GM18508 (cell line): ENCODE measurements around the gene EEA1.
"Not testable (repeated sequence)": the region's sequence is repeated elsewhere in the genome, so short reads cannot be mapped to it uniquely, and the experiment has no call there.

Experiments
- ATAC-seq: cut with Tn5 transposase; IDR thresholded peaks from one replicate; pipeline ENCODE4 v1.9.1; 2021; ENCODE audit warnings: moderate number of reproducible peaks; ENCODE audit not compliant: insufficient read depth, unreplicated experiment

Gene EEA1

DNA sequence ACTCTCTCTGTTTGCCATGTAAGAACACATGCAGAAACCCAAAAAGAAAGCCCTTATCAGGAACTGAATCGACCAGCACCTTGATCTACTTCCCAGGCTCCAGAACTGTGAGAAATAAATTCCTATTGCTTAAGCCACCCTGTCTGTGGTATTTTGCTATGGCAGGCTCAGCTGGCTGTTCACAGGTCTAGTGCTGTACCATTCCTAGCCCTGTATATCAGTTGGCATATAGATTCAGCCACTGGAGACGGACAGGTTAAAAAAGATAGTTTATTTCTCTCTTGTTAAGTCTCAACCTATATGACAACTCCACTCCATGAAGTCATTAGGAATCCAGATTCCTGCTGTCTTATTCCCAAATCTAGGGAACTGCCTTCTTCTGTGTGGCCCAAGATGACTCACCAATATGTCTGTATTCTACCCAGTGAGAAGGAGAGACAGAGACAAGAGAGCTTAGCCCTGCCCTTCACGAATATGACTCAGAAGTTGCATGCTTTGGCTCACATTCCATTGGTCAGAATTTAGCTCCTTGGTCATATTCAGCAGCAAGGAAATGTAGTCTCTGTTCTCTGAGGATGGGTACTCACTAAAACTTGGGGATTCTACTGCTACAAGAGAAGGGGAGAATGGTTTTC is 169.3 kb downstream of the EEA1 start:
- no peak for ATAC-seq

DNA sequence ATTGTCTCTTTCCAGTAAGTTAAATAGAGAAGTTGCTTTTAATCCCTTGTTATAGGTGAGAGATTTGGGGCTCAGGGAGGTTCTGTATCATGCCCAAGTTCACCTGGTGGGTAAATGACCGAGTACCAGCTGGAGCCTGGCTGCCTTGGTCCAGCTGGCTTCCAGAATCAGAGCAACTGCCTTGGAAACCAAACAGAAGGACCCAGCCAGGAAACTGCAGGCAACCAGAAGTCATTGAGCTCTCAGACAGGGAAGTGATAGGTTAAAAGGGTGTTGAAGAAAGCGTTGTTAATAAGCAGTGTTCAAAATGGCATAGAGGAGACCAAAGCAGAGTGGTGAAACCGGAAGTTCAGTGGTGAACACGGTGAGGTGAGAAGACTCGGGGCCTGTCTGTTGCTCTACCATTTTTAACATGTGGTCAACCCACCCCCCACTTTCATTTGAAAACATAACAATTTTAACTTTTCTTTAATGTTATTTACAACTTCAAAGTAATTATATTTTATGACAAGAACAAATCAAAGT is 171.4 kb downstream of the EEA1 start:
- ATAC-seq, result no peak

DNA sequence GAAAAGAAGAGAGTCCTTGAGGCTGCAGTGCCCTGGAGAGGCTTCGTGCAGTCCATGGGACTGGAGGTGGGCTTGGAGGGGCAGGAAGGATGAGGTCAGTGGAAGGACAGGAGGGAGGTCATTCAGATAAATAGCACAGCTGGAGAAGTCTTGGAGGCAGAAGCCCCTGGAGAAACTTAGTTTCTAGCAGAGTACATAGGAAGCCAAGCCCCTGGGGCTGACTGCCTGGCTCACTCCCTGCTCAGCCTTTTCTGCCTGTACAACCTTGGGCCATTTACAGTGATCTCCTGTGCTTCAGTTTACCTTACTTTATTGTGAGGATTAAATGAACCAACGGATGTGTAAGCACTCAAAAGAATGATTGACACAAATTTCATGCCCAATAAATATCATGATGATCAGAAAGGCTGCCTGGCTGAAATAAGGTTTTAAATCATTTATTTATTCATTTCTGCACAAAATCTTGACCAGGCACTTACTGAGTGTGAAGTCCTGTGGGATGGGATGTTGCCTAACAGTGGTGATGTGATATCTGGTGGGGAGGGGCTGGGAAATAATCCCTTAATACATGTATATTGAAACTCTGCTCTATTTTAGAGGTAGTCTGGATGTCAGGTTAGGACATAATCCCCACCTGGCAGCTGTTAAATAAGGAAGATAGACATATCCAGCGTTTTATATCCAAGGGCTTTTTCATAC is 172.0 kb downstream of the EEA1 start:
- no peak for ATAC-seq

DNA sequence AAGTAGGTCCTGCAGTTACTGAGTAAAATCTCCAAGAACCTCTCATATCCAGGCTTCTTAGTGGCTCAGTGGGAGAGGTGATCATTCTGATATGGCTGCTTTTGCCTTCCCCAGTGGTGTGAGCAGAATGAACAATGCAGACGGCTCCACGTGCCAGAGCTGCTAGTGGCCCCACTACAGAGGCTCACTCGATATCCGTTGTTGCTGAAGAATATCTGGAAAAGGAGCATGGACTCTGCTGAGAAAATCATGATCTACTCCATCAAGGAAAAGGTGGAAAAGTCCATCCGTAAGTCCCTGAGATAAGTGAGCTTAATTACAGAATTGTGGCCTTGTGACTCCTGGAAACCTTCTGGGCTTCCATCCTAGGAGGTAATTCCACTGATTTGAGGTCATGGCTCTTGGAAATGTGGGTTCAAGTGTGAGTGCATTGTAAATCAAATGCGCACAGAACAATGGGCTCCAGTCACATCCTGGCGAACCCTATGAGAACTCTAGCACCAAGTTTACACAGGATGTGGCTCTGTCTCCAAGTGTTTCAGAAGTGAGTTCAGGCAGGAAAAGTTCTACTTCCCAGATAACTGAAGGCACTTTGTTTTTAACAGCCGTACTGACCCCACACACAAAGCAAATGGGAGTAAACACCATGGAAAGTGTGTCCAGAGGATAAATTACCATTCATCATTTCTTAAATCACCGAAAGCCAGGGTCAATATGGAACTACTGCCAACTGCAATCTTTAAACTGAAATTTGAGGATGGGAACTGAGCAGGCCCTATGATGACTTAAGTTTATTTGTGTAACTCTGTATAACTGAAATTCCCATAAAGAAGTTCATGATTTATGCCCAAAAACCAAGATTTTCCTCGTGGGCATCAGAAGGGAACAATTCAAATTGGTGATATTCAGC is 174.9 kb downstream of the EEA1 start:
- ATAC-seq, result no peak

DNA sequence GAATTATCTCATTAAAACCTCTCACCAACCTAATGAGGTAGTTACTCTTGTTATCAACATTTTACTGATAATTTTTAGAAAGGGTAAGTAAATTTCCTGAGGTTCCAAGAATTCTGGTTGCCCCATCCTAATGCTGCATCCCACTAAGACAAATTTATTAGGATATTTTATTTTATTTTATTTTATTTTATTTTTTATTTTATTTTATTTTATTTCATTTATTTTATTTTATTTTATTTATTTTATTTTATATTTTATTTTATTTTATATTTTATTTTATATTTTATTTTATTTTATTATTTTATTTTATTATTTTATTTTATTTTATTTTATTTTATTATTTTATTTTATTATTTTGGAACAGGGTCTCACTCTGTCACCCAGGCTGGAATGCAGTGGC is 179.4 kb downstream of the EEA1 start:
- ATAC-seq, result not testable (repeated sequence)

DNA sequence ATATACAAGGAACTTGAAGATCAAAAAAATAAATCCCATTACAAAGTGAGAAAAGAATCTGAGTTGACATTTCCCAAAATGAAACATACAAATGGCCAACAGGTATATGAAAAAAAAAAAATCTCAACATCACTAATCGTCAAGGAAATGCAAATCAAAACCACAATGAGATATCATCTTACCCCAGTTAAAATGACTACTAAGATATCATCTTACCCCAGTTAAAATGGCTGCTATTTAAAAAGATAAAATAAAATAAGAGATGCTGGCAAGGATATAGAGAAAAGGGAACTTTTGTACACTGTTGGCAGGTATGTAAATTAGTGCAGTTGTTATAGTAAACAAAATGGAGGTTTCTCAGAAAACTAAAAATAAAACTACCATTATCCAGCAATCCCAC is 181.9 kb downstream of the EEA1 start:
- ATAC-seq, result no peak

DNA sequence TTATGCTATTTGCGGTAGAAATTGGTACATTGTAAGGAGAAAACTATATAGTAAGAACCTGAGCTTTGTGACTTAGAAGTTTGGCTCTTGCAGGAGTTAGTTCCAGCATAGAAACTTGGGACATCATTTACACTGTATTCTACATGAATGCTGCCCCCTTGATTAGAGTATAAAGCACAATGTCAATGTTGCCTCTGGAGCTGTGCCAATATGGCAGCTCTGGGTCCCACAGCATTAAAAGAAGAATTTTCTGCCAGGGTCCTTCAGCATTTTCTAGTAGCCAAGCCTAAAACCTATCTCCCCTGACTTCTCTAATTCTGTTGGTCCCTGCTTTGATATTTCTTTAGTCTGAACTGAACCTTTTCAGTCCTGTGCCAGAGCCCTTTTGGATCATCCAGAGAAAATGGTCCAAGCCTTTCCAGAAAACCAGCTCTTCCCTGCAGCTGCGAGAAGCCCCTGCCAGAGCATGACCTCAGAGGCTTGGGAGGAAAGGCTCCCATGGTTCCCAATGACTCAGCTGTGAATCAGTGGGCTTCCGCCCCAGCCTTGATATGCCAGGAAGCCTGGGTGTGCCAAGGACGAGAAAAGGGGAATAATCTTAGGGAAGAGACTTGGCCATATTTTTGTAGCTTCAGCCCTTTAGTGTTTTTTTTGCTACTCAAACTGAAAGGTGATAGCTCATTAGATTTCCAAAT is 183.1 kb downstream of the EEA1 start:
- no peak for ATAC-seq

DNA sequence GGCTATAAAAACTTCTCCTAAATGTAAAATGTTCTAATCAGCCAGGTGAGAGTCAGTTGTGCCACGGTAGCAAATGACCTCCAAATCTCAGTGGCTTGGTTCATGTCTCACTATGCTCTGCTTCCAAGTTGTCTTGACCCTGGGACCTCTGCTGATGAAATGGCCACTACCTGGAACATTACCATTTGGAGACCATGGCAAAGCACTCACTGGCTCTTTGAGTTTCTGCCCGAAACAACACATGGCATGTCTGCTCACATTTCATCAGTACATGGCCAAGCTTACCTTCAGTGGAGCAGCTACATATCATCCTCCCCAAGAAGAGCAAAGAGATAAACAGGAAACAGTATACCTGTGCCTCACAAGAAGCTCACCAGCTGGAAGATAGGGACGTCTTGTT is 186.1 kb downstream of the EEA1 start:
- no peak for ATAC-seq

DNA sequence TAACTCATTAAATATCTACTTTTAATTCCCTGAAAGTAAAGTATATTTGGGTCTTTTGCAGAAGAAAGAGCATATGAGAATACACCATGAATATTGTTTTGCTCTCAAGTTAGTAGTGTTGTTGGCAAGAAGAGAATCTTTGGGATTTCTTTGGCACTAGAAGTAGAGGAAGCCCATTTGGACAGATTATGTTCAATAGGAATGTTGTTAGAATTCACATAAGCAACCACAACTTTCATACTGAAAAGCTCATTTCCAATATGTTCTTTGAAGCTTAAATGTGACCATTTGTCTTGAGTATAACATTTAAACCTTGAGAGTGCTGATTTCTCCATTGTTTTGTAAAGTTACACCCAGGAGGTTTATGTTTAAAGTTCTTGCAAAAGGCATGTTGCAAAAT is 188.7 kb downstream of the EEA1 start:
- no peak for ATAC-seq

DNA sequence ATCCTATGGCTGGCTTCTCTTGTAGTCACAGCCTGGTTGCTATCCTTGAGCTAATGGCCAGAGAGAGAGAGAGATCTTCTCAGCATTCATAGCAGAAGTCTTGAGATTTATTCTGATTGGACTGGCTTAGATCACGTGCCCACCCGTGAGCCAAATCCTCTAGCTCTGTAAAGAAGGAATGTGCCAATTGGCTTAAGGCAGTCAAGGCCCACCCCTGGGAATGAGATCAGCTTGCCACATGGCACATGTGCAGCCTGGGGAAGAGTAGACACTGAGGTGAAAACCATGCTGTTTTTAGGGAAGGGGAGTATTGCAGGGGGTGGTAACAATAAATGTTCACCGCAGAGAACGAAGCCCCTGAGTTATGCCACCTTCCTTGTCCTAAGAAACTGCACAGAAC is 190.0 kb downstream of the EEA1 start:
- ATAC-seq, result no peak

DNA sequence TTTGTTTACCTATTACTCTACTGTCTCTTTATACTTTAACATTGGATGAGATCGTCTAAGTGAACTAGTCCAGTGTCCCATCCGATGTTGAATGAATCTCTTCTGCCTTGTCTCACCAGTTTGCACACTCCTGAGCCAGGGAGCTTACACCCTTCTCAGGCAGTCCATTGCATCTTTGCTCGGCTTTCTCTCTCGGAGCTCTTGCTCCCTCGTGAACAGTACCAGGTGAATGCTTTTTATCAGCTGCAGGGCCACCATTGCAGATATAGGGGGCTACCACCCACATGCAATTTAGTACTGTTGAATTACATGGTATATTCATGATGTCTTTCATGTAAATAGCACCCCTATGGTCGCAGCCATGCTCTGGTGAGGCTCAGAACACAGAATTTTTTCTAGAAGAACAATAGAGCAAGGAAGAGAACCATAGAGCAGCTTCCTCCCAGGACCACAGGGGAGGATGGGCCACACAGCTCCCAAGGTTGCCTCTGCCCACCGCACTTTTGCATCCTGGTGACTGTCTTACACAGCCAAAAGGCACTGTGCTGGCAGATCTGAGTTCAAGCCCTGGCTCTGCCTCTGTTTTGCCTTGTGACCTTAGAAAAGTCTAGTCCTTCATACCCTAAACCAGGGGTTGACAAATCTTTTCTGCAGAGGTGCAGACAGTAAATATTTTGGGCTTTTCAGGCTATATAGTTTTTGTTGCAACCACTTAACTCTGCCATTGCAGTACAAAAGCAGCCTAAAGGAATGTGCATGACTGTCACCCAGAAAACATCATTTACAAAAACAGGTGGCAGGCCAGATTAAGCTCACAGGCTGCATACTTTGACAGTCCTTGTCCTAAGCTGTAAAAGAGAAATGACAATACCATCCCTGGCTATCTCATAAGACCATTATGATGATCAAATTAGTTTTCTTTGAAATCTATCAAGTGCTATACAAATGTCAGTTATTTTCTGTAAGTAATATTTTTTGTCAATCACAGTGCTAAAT is 190.9 kb downstream of the EEA1 start:
- no peak for ATAC-seq

DNA sequence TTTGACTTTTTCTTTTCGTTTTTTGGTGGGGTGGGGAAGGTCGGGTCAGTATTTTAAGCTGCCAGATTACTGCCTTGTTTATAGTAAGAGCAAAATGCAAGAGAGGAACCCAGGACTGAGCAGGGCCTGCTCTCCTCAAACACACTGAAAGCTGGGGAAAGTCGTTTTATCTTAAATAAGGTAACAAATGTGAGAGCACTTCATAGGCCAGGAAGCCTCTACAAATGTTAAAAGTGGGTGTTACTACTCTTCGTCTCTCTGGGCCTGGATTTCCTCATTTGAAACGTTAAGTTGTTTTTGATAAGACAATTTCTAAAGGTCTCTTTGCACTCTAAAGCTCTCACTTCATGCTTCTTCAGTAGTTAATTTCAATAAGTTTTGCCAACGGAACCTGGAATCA is 192.5 kb downstream of the EEA1 start:
- no peak for ATAC-seq

DNA sequence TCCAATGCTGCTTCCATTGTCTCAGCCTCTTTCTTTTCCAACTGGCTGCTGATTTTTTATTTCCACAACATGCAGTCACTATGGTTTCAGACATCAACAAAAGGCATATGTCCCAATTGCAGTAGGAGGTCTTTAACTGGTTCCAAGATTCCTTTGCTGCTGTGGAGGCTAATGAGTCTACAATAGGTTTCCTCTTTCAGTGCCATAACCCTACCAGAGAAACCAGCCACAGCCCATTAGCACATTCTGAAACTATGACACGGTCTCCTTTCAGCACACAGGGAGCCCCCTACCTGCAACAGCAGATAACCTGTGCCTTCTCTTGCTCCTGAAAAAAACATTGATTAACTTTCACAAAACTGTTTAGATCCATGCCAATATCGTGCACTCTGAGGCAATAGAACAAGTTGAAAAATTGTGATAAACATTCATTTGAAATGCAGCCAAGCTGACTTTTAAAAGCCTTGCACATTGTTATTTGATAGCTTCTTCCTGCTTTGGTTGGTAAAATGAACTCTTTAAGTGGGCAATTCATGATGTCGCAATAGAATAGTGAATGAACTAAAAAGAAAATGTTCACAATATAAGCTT is 193.9 kb downstream of the EEA1 start:
- ATAC-seq, result no peak

DNA sequence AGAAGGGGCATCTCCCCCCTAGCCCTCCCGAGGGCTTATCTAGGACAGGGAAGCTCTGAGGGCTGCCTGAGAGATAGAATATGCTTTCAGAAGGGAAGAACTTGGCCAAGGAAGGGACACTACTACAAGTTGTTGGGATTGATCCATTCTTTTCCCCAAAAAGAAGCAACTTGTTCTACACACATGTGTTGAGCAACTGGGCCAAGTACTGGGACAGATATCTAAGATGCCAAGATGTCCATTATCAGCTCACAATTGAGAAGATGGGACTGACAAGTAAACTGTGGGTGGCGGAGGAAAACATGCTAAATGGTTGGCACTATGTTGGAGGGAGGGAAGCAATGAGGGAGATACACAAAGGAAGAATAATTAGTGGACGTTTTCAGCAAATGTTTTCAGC is 195.4 kb downstream of the EEA1 start:
- no peak for ATAC-seq

DNA sequence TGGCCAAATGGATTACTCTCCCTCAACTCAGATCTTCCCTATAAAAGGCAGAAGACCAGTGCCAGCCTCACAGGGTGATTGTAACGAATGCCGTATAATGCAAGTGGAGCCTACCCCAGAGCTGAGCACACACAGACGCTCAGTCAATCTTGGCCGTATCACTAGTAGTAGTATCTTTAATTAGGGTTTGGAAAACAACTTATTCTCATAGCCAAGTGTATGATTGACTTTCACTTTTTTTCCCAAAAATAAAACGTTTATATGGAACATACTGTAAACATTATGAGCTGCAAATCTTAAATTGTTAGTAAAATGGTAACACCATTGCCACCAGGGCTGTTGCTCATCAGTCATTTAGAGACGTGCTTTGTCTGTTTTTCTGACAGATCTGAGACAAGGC is 195.9 kb downstream of the EEA1 start:
- ATAC-seq, result no peak

DNA sequence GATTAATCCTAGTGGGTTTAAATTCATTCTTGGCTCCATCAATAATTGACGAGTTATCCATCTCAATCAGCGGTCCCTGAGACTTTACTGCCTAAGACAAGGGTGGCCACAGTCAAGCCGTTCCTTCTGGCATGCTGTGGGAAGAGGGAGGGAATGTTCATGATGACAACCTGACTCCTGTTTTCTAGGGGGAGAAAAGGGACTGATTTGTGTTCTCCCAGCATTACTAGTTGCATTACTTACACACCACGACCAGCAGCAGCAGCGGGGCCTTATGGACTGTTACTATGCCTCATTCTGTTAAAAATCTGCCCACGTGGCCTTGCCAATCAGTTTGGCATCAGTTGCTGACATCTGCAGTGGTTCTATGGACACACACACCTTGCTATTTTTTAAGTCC is 196.4 kb downstream of the EEA1 start:
- ATAC-seq, result no peak

DNA sequence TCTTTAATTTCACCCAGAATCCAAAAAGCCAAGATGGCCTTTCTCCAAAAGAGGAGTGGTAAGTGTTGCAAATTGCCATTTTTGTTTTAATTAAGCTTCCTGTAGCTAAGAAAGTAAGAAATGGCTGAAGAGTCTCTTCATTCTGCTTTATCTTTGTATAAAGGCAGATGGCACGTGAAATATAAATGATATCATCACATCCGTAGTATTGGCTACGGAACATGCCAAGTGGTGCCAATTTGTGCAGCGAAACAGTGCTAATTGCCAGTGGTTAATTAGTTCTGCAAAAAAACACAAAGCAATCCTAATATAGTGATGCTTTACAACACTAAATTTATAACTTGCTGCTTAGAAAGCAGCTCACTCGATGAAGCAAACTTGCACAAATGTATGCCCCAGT is 196.9 kb downstream of the EEA1 start:
- no peak for ATAC-seq

DNA sequence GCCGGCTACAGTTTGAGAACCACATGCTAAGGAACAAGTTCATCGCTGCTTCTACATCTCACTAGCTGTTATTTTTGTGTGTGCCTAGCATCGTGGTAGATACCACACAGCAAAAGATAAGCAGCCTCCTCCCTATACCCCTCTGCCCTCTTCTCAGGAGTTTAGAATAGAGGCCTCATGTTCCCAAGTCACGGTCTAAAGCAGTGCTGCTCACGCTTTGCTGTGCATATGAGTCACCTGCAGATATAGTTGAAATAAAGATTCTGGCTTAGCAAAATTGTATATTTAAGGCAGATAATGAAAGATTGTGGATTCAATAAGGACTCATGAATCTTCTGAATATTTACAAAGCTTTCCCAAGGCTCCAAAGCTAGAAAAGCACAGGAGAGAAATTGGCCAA is 198.3 kb downstream of the EEA1 start:
- no peak for ATAC-seq

DNA sequence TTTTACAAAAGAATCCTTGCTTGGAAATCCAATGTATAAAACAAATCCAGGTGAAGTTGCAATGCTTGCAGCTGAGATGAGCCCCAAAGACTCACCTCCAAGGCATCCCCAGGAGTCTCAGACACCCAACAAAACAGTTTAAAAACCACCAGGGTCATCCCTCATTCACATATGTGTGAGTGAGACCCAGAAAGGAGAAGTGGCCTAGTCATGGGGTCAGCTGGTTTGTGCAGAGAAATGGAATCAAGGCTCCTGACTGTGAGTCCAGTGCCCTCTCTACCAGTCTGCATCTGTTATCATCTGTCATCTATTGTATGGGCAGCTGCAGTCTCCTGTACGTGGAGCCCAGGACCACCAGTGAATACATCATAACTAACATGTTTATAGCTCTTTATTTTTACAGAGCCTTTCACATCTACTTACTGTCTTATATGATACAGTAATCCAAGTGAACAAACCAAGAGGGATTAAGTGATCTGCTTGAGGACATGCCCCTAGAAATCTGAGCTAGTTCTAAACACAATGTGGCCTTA is 199.3 kb downstream of the EEA1 start:
- ATAC-seq, result no peak
